Measurements from ENCODE around the gene CYBA. TPM values are rescaled to one million over a fixed set of nuclear protein-coding genes. Genes with fewer than 3 reads are reported as not detected.

The CYBA gene
- total RNA-seq, 3 donors from 2014 or later = 138 to 194 (median 180) TPM

GRCh38 chr16:88697116-88697830 lies 46.4 kb upstream of the CYBA start:
- H3K9me3 ChIP-seq = no peaks in the 10 kb centered on the region
- DNase-seq (ENCODE audit: low spot score in 2 of 2) = no peak
- H3K4me3 ChIP-seq = no peak overlapping the region
- no peaks in the 10 kb centered on the region for H3K36me3 ChIP-seq
- H3K27ac ChIP-seq = no peak overlapping the region
- no peak for TF ChIP-seq CTCF (IDR thresholded peaks at IDR 0.05)
- TF ChIP-seq POLR2A (IDR thresholded peaks at IDR 0.05) = no peak
- no peak for TF ChIP-seq POLR2AphosphoS5 (IDR thresholded peaks at IDR 0.05)
- H3K27me3 ChIP-seq = no peaks in the 10 kb centered on the region
- intact Hi-C loops (cut with DNase I; ENCODE audit: low total_unique reads) = no loop called here
- no peaks in the 10 kb centered on the region for H3K4me1 ChIP-seq

- no peaks in the 10 kb centered on the region for H3K4me1 ChIP-seq
- no peak for DNase-seq (ENCODE audit: low spot score in 2 of 2)
- H3K9me3 ChIP-seq = no peaks in the 10 kb centered on the region
- H3K4me3 ChIP-seq = no peak overlapping the region
- intact Hi-C loops (cut with DNase I; ENCODE audit: low total_unique reads) = no loop called here
- no peaks in the 10 kb centered on the region for H3K36me3 ChIP-seq
- H3K27ac ChIP-seq = no peak overlapping the region
- no peaks in the 10 kb centered on the region for H3K27me3 ChIP-seq
- TF ChIP-seq POLR2A (IDR thresholded peaks at IDR 0.05) (no peak), CTCF (IDR thresholded peaks at IDR 0.05) (no peak), POLR2AphosphoS5 (IDR thresholded peaks at IDR 0.05) (no peak)
Observed at GRCh38 chr16:88696441-88696840, 45.6 kb upstream of the CYBA start.

DNA sequence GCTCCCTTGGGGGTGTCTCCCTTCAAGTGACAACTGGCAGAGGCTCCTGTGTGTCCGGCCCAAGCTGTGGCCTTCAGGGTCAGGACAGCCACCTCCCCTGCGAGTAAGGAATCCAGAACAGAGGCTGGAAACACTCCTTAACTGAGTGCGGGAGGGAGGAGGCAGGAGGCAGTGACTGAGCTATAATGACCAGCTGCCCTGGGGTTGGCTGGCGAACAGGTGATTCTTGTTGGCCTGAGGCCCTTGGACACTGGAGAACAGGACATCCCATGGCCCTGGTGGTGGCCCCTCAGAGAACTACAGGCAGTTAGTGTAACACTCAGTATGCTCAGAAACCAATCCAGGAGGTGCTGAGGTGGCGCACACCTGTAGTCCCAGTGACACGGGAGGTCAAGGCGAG lies 44.9 kb upstream of the CYBA start:
- peaks cover 0 to 5% of the 10 kb centered on the region in 2 donors for H3K27me3 ChIP-seq
- TF ChIP-seq POLR2AphosphoS5 (IDR thresholded peaks at IDR 0.05) (no peak), CTCF (IDR thresholded peaks at IDR 0.05) (no peak), POLR2A (IDR thresholded peaks at IDR 0.05) (no peak)
- H3K27ac ChIP-seq = no peak overlapping the region
- no peak overlapping the region for H3K4me3 ChIP-seq
- DNase-seq (ENCODE audit: low spot score in 2 of 2) = no peak
- no peaks in the 10 kb centered on the region for H3K9me3 ChIP-seq
- no peaks in the 10 kb centered on the region for H3K36me3 ChIP-seq
- intact Hi-C loops (cut with DNase I; ENCODE audit: low total_unique reads) = no loop called here
- no peaks in the 10 kb centered on the region for H3K4me1 ChIP-seq

DNA sequence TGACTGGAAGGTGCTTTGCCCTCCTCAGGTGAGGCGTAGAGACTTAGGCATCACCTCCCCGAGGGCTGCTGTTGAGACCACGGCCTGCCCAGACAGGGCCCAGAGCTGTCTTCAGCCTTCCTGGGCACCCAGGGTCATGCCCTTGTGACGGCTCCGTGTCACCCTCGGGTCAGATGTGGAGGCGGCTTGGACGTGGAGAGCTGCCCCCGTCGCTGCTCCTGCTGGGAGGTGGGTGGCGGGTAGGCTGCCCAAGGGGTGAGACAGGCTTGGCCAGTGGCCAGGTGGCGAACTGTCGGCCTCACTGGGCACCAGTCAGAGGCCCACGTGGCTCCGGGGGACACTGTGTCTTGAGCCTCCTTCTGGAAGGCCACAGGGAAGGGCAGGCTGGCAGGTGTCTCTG lies 44.4 kb upstream of the CYBA start:
- Histone ChIP-seq H3K36me3 (no peaks in the 10 kb centered on the region), H3K27me3 (peaks cover 0 to 10% of the 10 kb centered on the region in 2 donors), H3K9me3 (no peaks in the 10 kb centered on the region), H3K4me3 (no peak overlapping the region), H3K4me1 (no peaks in the 10 kb centered on the region), H3K27ac (no peak overlapping the region)
- TF ChIP-seq POLR2A (IDR thresholded peaks at IDR 0.05) = no peak
- no peak for TF ChIP-seq POLR2AphosphoS5 (IDR thresholded peaks at IDR 0.05)
- no peak for TF ChIP-seq CTCF (IDR thresholded peaks at IDR 0.05)
- intact Hi-C loops (cut with DNase I; ENCODE audit: low total_unique reads) = no loop called here
- DNase-seq (ENCODE audit: low spot score in 2 of 2) = no peak

- intact Hi-C loops (cut with DNase I; ENCODE audit: low total_unique reads) = no loop called here
- no peaks in the 10 kb centered on the region for H3K36me3 ChIP-seq
- TF ChIP-seq POLR2AphosphoS5 (IDR thresholded peaks at IDR 0.05) (no peak), POLR2A (IDR thresholded peaks at IDR 0.05) (no peak), CTCF (IDR thresholded peaks at IDR 0.05) (no peak)
- H3K9me3 ChIP-seq = no peaks in the 10 kb centered on the region
- H3K27me3 ChIP-seq = peaks cover 0 to 13% of the 10 kb centered on the region in 2 donors
- no peak overlapping the region for H3K4me3 ChIP-seq
- H3K4me1 ChIP-seq = no peaks in the 10 kb centered on the region
- DNase-seq (ENCODE audit: low spot score in 2 of 2) = no peak
- H3K27ac ChIP-seq = no peak overlapping the region
Observed at GRCh38 chr16:88694221-88695087, 43.6 kb upstream of the CYBA start.

Measured in breast epithelium (tissue), 4 donors.